Loucy (cell line): ENCODE data around the gene MKLN1.

Experiments
- H2AFZ ChIP-seq: fragments of 200-600 bp; sonication (generic); 2 replicates; pipeline ENCODE4 v1.6.0; 2016; ENCODE audit warnings: antibody characterized with exemption, mild to moderate bottlenecking, low read length, moderate library complexity
- H3F3A ChIP-seq: fragments of 200-600 bp; 2 replicates; pipeline ENCODE4 v1.6.0; 2016; ENCODE audit warnings: antibody characterized with exemption, low read depth, mild to moderate bottlenecking
- H3K27me3 ChIP-seq: fragments of 200-600 bp; sonication (generic); 2 replicates; pipeline ENCODE4 v1.6.1; 2014; ENCODE audit warnings: low read length, mild to moderate bottlenecking; ENCODE audit not compliant: insufficient read depth, poor library complexity, severe bottlenecking
- H3K36me3 ChIP-seq: fragments of 200-600 bp; sonication (generic); 2 replicates; pipeline ENCODE4 v1.6.1; 2016; ENCODE audit warnings: low read length; ENCODE audit not compliant: insufficient read depth
- H3K4me1 ChIP-seq: fragments of 200-600 bp; sonication (generic); 2 replicates; pipeline ENCODE4 v1.5.1; 2014; ENCODE audit warnings: low read length, mild to moderate bottlenecking; ENCODE audit not compliant: insufficient read depth, poor library complexity, severe bottlenecking
- H3K4me2 ChIP-seq: fragments of 200-600 bp; sonication (generic); 2 replicates; pipeline ENCODE4 v1.6.0; 2014; ENCODE audit warnings: antibody characterized with exemption, low read length, low read depth, mild to moderate bottlenecking; ENCODE audit not compliant: poor library complexity, severe bottlenecking
- H3K4me3 ChIP-seq: fragments of 200-600 bp; sonication (generic); 2 replicates; pipeline ENCODE4 v1.5.1; 2014; ENCODE audit warnings: low read length, mild to moderate bottlenecking, mixed read lengths; ENCODE audit not compliant: poor library complexity, severe bottlenecking
- H3K79me2 ChIP-seq: fragments of 200-600 bp; sonication (generic); 2 replicates; pipeline ENCODE4 v1.6.1; 2014; ENCODE audit warnings: low read length; ENCODE audit not compliant: insufficient read depth
- H3K9ac ChIP-seq: fragments of 200-600 bp; sonication (generic); 2 replicates; pipeline ENCODE4 v1.6.0; 2014; ENCODE audit warnings: mild to moderate bottlenecking, low read depth, low read length, moderate library complexity; ENCODE audit not compliant: poor library complexity, severe bottlenecking
- H3K9me2 ChIP-seq: fragments of 200-600 bp; sonication (generic); replicated peaks from 2 replicates; pipeline ENCODE4 v1.6.1; 2016; ENCODE audit warnings: low read depth, low read length, mixed read lengths
- H3K9me3 ChIP-seq: fragments of 200-600 bp; sonication (generic); 2 replicates; pipeline ENCODE4 v1.6.1; 2014; ENCODE audit warnings: mild to moderate bottlenecking, antibody characterized with exemption, low read length, low read depth; ENCODE audit not compliant: insufficient read depth
- H4K20me1 ChIP-seq: fragments of 200-600 bp; sonication (generic); 2 replicates; pipeline ENCODE4 v1.6.0; 2014; ENCODE audit warnings: antibody characterized with exemption, low read length, mild to moderate bottlenecking; ENCODE audit not compliant: insufficient read depth, poor library complexity, severe bottlenecking
- CTCF ChIP-seq: fragments of 200-600 bp; sonication (generic); conservative IDR thresholded peaks from 2 replicates; pipeline ENCODE4 v1.5.1; 2014; ENCODE audit warnings: mild to moderate bottlenecking, antibody characterized with exemption, low read length
- EZH2phosphoT487 ChIP-seq: fragments of 200-600 bp; IDR thresholded peaks from 2 replicates; pipeline ENCODE4 v1.6.1; 2018; ENCODE audit warnings: antibody characterized with exemption, mild to moderate bottlenecking, moderate library complexity, borderline replicate concordance

MKLN1 gene

GRCh38 chr7:131533566-131534561, 206.2 kb downstream of the MKLN1 start:
- H3K4me1 ChIP-seq, result no peaks in the 10 kb centered on the region
- H2AFZ ChIP-seq, result no peak overlapping the region
- H3K9ac ChIP-seq, result no peak overlapping the region
- no peak overlapping the region for H3K4me2 ChIP-seq
- TF ChIP-seq EZH2phosphoT487, result no peak
- TF ChIP-seq CTCF, result no peak
- H3K27me3 ChIP-seq, result no peaks in the 10 kb centered on the region
- H3K79me2 ChIP-seq, result no peaks in the 10 kb centered on the region
- H3K36me3 ChIP-seq, result no peaks in the 10 kb centered on the region
- H3K9me2 ChIP-seq, result no peaks in the 10 kb centered on the region
- H3K4me3 ChIP-seq, result no peak overlapping the region
- no peaks in the 10 kb centered on the region for H3K9me3 ChIP-seq
- no peaks in the 10 kb centered on the region for H4K20me1 ChIP-seq
- H3F3A ChIP-seq, result no peaks in the 10 kb centered on the region

DNA sequence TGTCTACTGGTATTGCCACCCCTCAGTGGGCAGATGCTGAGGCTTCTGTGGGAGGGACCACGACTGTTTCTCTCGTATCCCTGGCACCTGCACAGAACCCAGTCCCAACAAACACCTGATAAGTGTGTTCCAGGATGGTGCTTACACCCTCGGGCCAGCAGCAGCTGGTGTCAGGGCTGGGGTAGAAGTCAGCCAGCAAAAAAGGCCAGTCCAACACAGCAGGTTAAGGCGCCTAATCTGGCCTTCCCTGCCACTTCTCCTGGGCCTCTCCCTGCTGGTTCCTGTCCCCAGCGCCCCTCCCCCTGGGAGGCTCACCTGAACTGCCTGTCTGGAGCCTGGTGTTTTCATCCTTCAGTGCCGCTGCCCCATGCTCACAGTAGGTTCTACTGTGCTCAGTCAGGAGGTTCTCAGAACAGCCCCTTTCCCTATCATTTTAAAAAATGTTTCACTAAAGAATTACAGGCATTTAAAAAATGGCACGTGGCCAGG, 208.7 kb downstream of the MKLN1 start:
- no peaks in the 10 kb centered on the region for H3K79me2 ChIP-seq
- H3K9me3 ChIP-seq, result no peaks in the 10 kb centered on the region
- TF ChIP-seq EZH2phosphoT487, result no peak
- H3K4me1 ChIP-seq, result no peaks in the 10 kb centered on the region
- no peaks in the 10 kb centered on the region for H3K27me3 ChIP-seq
- no peaks in the 10 kb centered on the region for H4K20me1 ChIP-seq
- no peak overlapping the region for H2AFZ ChIP-seq
- H3K36me3 ChIP-seq, result no peaks in the 10 kb centered on the region
- H3F3A ChIP-seq, result no peaks in the 10 kb centered on the region
- no peak overlapping the region for H3K9ac ChIP-seq
- H3K4me3 ChIP-seq, result no peak overlapping the region
- H3K9me2 ChIP-seq, result no peaks in the 10 kb centered on the region
- H3K4me2 ChIP-seq, result no peak overlapping the region

DNA sequence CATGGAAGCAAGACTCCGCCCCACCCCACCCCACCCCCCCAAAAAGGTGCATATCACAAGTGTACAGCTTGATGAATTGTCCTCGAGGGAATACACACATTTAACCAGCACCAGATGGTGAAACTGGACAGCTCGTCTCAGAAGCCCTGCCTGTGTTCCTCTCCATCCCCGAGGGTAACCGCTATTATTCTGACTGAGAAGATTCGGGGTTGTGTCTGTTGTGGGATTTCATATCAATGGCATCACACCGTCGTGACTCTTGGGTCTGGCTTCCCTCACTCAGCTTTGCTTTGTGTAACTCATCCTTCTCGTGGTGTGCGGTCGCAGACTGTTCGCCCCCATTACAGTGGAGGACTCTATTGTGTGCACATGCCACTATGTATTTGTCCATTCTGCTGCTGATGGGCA, 209.9 kb downstream of the MKLN1 start:
- Histone ChIP-seq H3K9me3 (no peaks in the 10 kb centered on the region), H3K4me3 (no peak overlapping the region), H3K36me3 (no peaks in the 10 kb centered on the region), H3K4me2 (no peak overlapping the region), H3K9me2 (no peaks in the 10 kb centered on the region), H3F3A (no peaks in the 10 kb centered on the region), H3K4me1 (no peaks in the 10 kb centered on the region), H2AFZ (no peak overlapping the region), H3K79me2 (no peaks in the 10 kb centered on the region), H3K9ac (no peak overlapping the region), H3K27me3 (no peaks in the 10 kb centered on the region), H4K20me1 (no peaks in the 10 kb centered on the region)
- TF ChIP-seq EZH2phosphoT487 (no peak), CTCF (no peak)
